Ascending aorta (tissue), 2 donors: ENCODE measurements around the gene RAB6D. TPM values are rescaled to one million over a fixed set of nuclear protein-coding genes. Genes with fewer than 3 reads are reported as not detected.
"Not testable (repeated sequence)": the region's sequence is repeated elsewhere in the genome, so short reads cannot be mapped to it uniquely, and the experiment has no call there.

ENCODE experiments used
- DNase-seq, 2 donors: peaks; one replicate each; pipeline ENCODE4 v3.0.0-alpha.2; 2019; ENCODE audit warnings: low spot score in 2 of 2
- H3K27ac ChIP-seq, 2 donors: fragments of 200-600 bp; sonication (generic); one replicate each; pipeline ENCODE4 v1.5.1; 2016 to 2017; ENCODE audit warnings: mild to moderate bottlenecking in 1 of 2
- H3K27me3 ChIP-seq: fragments of 200-600 bp; sonication (generic); one replicate; pipeline ENCODE4 v1.5.1; 2017
- H3K36me3 ChIP-seq, 2 donors: fragments of 200-600 bp; sonication (generic); one replicate each; pipeline ENCODE4 v1.5.1; 2016
- H3K4me1 ChIP-seq, 2 donors: fragments of 200-600 bp; sonication (generic); one replicate each; pipeline ENCODE4 v1.5.1; 2016 to 2017; ENCODE audit warnings: mild to moderate bottlenecking in 1 of 2
- H3K4me3 ChIP-seq, 2 donors: fragments of 200-600 bp; sonication (generic); one replicate each; pipeline ENCODE4 v1.5.1; 2016 to 2017; ENCODE audit warnings: mild to moderate bottlenecking in 1 of 2
- H3K9me3 ChIP-seq, 2 donors: fragments of 200-600 bp; sonication (generic); one replicate each; pipeline ENCODE4 v1.5.1; 2016
- intact Hi-C: fragments of 100-400 bp; cut with DNase I; formaldehyde crosslinking; loops from one replicate; pipeline ENCODE4 v1.15.1; 2023
- total RNA-seq: library from RNA; depleted of rRNA; stranded (reverse); fragments of >200 nt; gene quantifications from one replicate; pipeline ENCODE4 v1.1.0, GENCODE V29; 2016
- TF ChIP-seq, protein P1 (sequence below), 3 experiments: fragments of 200-600 bp in 2 of 3; fragments of 450-650 bp in 1 of 3; sonication (generic) in 2 of 3; IDR thresholded peaks; one replicate each; pipeline ENCODE4 v1.5.1; 2016 to 2019; ENCODE audit warnings: antibody characterized with exemption in 3 of 3, mild to moderate bottlenecking in 1 of 3, moderate library complexity in 1 of 3

RAB6D gene
- total RNA-seq, 1 donor from 2014 or later: not detected

DNA sequence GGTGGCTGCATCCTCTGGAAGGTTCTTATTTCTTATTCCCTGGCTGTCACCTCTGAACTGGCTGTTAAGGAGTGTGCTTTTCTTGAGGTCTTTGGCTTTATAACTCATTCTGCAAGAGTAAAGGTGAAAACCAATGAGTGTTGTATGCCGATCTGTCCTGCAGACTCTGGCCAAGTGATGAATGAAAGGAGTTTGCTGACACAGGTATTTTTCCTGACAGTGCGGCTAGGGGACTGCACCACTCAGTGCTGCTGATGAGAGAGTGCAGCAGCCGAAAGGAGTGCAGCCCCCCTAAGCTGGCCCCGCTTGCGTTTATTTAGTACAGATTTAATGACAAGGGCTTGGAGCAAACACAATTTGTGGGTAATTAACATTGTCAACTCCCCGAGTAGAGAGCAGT, 41.8 kb downstream of the RAB6D start:
- DNase-seq: no peak
- H3K36me3 ChIP-seq: no peaks in the 10 kb centered on the region
- no peak overlapping the region for H3K27ac ChIP-seq

GRCh38 chr2:131321344-131321743, 42.6 kb downstream of the RAB6D start:
- H3K27ac ChIP-seq, H3K9me3 ChIP-seq, DNase-seq, intact Hi-C loops, H3K27me3 ChIP-seq, H3K4me3 ChIP-seq, H3K36me3 ChIP-seq, H3K4me1 ChIP-seq: not testable (repeated sequence)

More for the DNA sequence above, 41.8 kb downstream of the RAB6D start:
- intact Hi-C loops: no loop called here
- TF ChIP-seq, protein P1, sequence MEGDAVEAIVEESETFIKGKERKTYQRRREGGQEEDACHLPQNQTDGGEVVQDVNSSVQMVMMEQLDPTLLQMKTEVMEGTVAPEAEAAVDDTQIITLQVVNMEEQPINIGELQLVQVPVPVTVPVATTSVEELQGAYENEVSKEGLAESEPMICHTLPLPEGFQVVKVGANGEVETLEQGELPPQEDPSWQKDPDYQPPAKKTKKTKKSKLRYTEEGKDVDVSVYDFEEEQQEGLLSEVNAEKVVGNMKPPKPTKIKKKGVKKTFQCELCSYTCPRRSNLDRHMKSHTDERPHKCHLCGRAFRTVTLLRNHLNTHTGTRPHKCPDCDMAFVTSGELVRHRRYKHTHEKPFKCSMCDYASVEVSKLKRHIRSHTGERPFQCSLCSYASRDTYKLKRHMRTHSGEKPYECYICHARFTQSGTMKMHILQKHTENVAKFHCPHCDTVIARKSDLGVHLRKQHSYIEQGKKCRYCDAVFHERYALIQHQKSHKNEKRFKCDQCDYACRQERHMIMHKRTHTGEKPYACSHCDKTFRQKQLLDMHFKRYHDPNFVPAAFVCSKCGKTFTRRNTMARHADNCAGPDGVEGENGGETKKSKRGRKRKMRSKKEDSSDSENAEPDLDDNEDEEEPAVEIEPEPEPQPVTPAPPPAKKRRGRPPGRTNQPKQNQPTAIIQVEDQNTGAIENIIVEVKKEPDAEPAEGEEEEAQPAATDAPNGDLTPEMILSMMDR (IDR thresholded peaks at IDR 0.05): no peak
- Histone ChIP-seq H3K9me3 (no peaks in the 10 kb centered on the region), H3K4me3 (no peak overlapping the region), H3K4me1 (no peaks in the 10 kb centered on the region), H3K27me3 (no peaks in the 10 kb centered on the region)

DNA sequence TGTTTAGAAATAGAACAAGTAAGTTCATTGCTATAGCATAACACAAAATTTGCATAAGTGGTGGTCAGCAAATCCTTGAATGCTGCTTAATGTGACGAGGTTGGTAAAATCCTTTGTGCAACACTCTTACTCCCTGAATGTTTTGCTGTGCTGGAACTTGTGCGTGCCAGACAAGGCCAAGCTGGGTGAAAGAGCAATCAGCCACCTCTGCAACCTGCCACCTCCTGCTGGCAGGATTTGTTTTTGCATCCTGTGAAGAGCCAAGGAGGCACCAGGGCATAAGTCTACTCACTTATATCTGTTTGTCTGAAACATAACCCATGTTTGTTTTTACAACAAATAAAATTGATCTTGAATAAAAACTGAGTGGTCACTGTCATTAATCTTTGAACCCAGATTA, 53.0 kb downstream of the RAB6D start:
- H3K4me1 ChIP-seq, H3K4me3 ChIP-seq, intact Hi-C loops, H3K27me3 ChIP-seq, H3K36me3 ChIP-seq, DNase-seq, H3K27ac ChIP-seq, H3K9me3 ChIP-seq: not testable (repeated sequence)

Other genes with a start within 250 kb of the RAB6D start
- not detected for gene POTEE, start 154.6 kb downstream of the RAB6D start, total RNA-seq
- gene TUBA3D, start 112.0 kb upstream of the RAB6D start, total RNA-seq: not detected
- 108 TPM for gene MZT2A, start 128.2 kb upstream of the RAB6D start, total RNA-seq
- 1.8 TPM for gene CCDC74A, start 163.7 kb upstream of the RAB6D start, total RNA-seq